Right atrium auricular region (tissue), 2 donors: Measurements from ENCODE around the gene CRB3. TPM values are rescaled to one million over a fixed set of nuclear protein-coding genes. Genes with fewer than 3 reads are reported as not detected.

Experiments
- DNase-seq: peaks from one replicate; pipeline ENCODE4 v3.0.0-alpha.2; 2019; ENCODE audit warnings: low spot score
- H3K27ac ChIP-seq, 2 donors: fragments of 200-600 bp; sonication (generic); 1 replicate in 1 of 2; 2 replicates in 1 of 2; pipeline ENCODE4 v1.5.1; 2016 to 2019
- H3K27me3 ChIP-seq, 2 donors: fragments of 200-600 bp; sonication (generic); one replicate each; pipeline versions ENCODE4 v1.5.1 to v1.6.0; 2017 to 2019
- H3K36me3 ChIP-seq: fragments of 200-600 bp; sonication (generic); one replicate; pipeline ENCODE4 v1.5.1; 2016
- H3K4me1 ChIP-seq, 2 donors: fragments of 200-600 bp; sonication (generic); one replicate each; pipeline versions ENCODE4 v1.5.1 to v1.6.0; 2017 to 2019
- H3K4me3 ChIP-seq, 2 donors: fragments of 200-600 bp; sonication (generic); 1 replicate in 1 of 2; 2 replicates in 1 of 2; pipeline ENCODE4 v1.5.1; 2017 to 2019; ENCODE audit warnings: mild to moderate bottlenecking in 1 of 2, moderate library complexity in 1 of 2
- H3K9me3 ChIP-seq, 2 donors: fragments of 200-600 bp; sonication (generic); one replicate each; pipeline ENCODE4 v1.5.1; 2019
- microRNA-seq, 2 donors: library from miRNA; unstranded; fragments of <30 nt; microRNA quantifications; one replicate each; pipeline ENCODE4, GENCODE V29; 2016 to 2017; ENCODE audit warnings: borderline number of aligned reads in 2 of 2, borderline replicate concordance in 1 of 2
- total RNA-seq, 2 donors: library from RNA; depleted of rRNA; stranded (reverse); fragments of >200 nt; gene quantifications; one replicate each; pipeline ENCODE4 v1.1.0, GENCODE V29; 2016
- TF ChIP-seq, protein P1 (sequence below), 2 donors: fragments of 200-600 bp; sonication (generic); IDR thresholded peaks; one replicate each; pipeline ENCODE4 v1.5.1; 2019; ENCODE audit warnings: antibody characterized with exemption in 2 of 2

CRB3 gene
- total RNA-seq, 2 donors from 2014 or later: 0.33 to 2.5 TPM

DNA sequence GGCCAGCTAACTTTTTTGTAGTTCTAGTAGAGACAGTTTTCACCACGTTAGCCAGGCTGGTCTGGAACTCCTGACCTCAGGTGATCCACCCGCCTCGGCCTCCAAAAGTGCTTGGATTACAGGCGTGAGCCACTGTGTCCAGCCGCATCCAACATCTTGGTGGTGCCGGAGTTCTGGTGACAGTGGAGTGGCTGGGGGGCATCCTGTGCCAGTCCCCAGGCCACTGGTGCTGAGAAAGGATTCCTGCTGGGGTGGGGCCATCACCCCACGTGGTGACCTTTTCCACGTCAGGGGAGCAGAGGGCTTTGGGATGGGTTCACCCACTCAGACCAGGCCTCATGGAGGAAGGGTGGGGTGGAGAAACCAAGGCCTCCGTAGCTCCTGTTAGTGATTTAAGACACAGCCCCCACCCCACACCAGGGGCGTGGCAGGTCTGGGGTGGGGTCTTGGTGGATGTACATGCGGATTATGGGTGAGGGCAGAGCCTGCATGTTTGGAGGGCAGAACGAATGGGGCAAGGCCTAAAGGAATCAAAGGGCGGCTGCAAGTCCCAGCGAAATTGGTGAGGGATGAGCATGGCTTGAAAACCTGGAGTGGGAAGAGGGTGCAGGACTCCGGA is 51.0 kb downstream of the CRB3 start:
- H3K9me3 ChIP-seq: no peaks in the 10 kb centered on the region
- no peaks in the 10 kb centered on the region for H3K27me3 ChIP-seq
- no peak overlapping the region for H3K27ac ChIP-seq
- H3K4me3 ChIP-seq: no peak overlapping the region
- H3K4me1 ChIP-seq: peaks cover 0 to 14% of the 10 kb centered on the region in 2 donors
- H3K36me3 ChIP-seq: no peaks in the 10 kb centered on the region
- TF ChIP-seq, protein P1, sequence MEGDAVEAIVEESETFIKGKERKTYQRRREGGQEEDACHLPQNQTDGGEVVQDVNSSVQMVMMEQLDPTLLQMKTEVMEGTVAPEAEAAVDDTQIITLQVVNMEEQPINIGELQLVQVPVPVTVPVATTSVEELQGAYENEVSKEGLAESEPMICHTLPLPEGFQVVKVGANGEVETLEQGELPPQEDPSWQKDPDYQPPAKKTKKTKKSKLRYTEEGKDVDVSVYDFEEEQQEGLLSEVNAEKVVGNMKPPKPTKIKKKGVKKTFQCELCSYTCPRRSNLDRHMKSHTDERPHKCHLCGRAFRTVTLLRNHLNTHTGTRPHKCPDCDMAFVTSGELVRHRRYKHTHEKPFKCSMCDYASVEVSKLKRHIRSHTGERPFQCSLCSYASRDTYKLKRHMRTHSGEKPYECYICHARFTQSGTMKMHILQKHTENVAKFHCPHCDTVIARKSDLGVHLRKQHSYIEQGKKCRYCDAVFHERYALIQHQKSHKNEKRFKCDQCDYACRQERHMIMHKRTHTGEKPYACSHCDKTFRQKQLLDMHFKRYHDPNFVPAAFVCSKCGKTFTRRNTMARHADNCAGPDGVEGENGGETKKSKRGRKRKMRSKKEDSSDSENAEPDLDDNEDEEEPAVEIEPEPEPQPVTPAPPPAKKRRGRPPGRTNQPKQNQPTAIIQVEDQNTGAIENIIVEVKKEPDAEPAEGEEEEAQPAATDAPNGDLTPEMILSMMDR (IDR thresholded peaks at IDR 0.05): no peak
- no peak for DNase-seq

GRCh38 chr19:6516018-6516658 is 52.1 kb downstream of the CRB3 start:
- peak; percentile 89 for DNase-seq
- Histone ChIP-seq H3K36me3 (no peaks in the 10 kb centered on the region), H3K27me3 (no peaks in the 10 kb centered on the region), H3K4me1 (peaks cover 0 to 14% of the 10 kb centered on the region in 2 donors), H3K4me3 (peak overlapping the region; percentile 43 to 66), H3K9me3 (no peaks in the 10 kb centered on the region), H3K27ac (peak overlapping the region; percentile 52 to 73)
- TF ChIP-seq, protein P1 (IDR thresholded peaks at IDR 0.05): no peak

Small RNA genes lying within 50 kb of the gene (microRNA-seq; reads per million reads assigned to microRNA genes)
- 0 to 2.8 reads per million in 2 donors for gene MIR3940

Other genes with a start within 250 kb of the CRB3 start
- gene MLLT1, start 184.3 kb upstream of the CRB3 start, total RNA-seq: 10 to 100 TPM; 21.2 to 36.9 TPM
- gene ACER1, start 130.7 kb upstream of the CRB3 start, total RNA-seq: under 1 TPM in 1 of 2 donors, not detected in 1; 0.24 TPM
- gene CLPP, start 102.7 kb upstream of the CRB3 start, total RNA-seq: 100 to 1,000 TPM in 1 of 2 donors, 10 to 100 TPM in 1; 83.7 to 104 TPM
- 10 to 100 TPM; 71.7 to 93.7 TPM for gene ALKBH7, start 91.5 kb upstream of the CRB3 start, total RNA-seq
- gene PSPN, start 88.3 kb upstream of the CRB3 start, total RNA-seq: under 1 TPM; 0.82 to 0.98 TPM
- gene GTF2F1, start 71.1 kb upstream of the CRB3 start, total RNA-seq: 10 to 100 TPM; 23.7 to 33.0 TPM
- gene KHSRP, start 39.5 kb upstream of the CRB3 start, total RNA-seq: 10 to 100 TPM; 55.3 to 95.7 TPM
- gene SLC25A41, start 30.5 kb upstream of the CRB3 start, total RNA-seq: not detected
- 100 to 1,000 TPM in 1 of 2 donors, 10 to 100 TPM in 1; 88.7 to 103 TPM for gene SLC25A23, start 4.5 kb upstream of the CRB3 start, total RNA-seq
- gene DENND1C, start 17.5 kb downstream of the CRB3 start, total RNA-seq: under 1 TPM; 0.30 to 0.75 TPM
- gene TUBB4A, start 38.0 kb downstream of the CRB3 start, total RNA-seq: 1 to 10 TPM in 1 of 2 donors, under 1 TPM in 1; 0.83 to 2.3 TPM
- under 1 TPM in 1 of 2 donors, not detected in 1; 0.43 TPM for gene TNFSF9, start 66.8 kb downstream of the CRB3 start, total RNA-seq
- gene CD70, start 126.9 kb downstream of the CRB3 start, total RNA-seq: not detected
- gene TNFSF14, start 205.9 kb downstream of the CRB3 start, total RNA-seq: 1 to 10 TPM in 1 of 2 donors, under 1 TPM in 1; 0.63 to 1.3 TPM